Mammary epithelial cell (primary cell): Measurements from ENCODE around the gene ATXN3L.

Experiments used
- CTCF ChIP-seq, 2 donors: IDR thresholded peaks in 1 of 2; conservative IDR thresholded peaks in 1 of 2; 2 replicates each; pipeline ENCODE4 v1.5.1; 2011 to 2012; ENCODE audit warnings: inconsistent platforms in 2 of 2, low read length in 2 of 2, mild to moderate bottlenecking in 2 of 2, control low read depth in 1 of 2, low read depth in 1 of 2; ENCODE audit not compliant: insufficient read depth in 1 of 2; ENCODE audit errors: extremely low read depth in 1 of 2
- EZH2 ChIP-seq: IDR thresholded peaks from 2 replicates; pipeline ENCODE4 v1.6.1; 2012; ENCODE audit warnings: low read length, inconsistent platforms, borderline replicate concordance

- TF ChIP-seq CTCF (conservative IDR thresholded peaks at IDR 0.05 in 1 of 2, IDR thresholded peaks at IDR 0.05 in 1 of 2; ENCODE audit: extremely low read depth in 1 of 2, insufficient read depth in 1 of 2, low read depth in 1 of 2, low read length in 2 of 2) (no peak), EZH2 (no peak)
Measured at GRCh38 chrX:13360146-13360545, 40.3 kb upstream of the ATXN3L start.
